Measurements from ENCODE around the gene C1orf116. TPM values are rescaled to one million over a fixed set of nuclear protein-coding genes. Genes with fewer than 3 reads are reported as not detected.

C1orf116 gene
- total RNA-seq, 1 experiment from 2014 or later: 2.4 TPM

DNA sequence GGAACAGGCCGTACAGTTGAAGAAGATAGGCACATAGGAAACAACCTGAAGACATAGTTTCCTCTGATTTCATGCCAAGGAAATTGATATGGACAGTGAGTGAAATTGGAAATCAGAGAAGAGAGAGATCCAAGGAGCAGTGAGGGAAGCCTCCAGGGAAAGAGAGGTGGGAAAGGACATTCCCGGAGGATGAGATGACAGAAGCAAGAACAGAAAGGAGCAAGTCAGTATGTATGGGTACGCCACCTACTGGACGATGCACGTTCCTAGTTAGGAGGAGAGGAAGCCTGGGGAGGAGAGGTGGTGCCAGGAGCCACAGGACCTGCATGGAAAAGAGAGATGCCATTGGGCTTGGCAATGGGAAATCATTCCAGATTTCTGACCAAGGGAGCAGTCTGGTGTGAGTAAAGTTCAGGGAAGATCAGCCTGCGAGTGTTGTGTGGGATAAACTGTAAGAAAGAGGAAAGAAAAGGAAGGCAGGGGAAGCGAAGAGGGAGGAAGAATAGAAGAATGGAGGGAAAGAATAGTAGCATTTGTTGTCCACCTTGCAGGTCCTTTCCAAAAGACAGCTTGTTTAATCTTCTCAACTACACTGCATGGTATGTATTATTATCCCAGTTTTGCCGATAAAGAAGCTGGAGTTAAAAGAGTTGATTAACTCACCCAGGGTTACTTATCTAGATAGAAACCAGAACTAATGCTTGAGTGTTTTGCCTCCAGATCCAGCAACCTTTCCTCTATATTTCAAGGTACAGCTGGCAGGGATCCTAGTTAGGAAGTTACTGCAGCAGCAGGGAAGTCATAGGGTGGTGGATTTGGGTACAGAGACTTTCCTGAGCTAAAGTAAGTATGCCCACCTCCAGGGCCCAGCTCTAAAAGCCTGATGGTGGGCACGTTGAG lies 27.4 kb downstream of the C1orf116 start:
- H3K27ac Mint-ChIP-seq: no peak overlapping the region
- H3K9me3 Mint-ChIP-seq: peaks cover 3% of the 10 kb centered on the region; the same call in 1 of the 2 replicates
- H3K27me3 Mint-ChIP-seq (ENCODE audit: low read depth): peaks cover 2% of the 10 kb centered on the region; the same call in 1 of the 2 replicates
- POLR2A ChIA-PET: no interaction called here
- ATAC-seq (peak; percentile 94), DNase-seq (ENCODE audit: low spot score) (peak; percentile 78)
- H3K4me1 Mint-ChIP-seq: peaks cover 18% of the 10 kb centered on the region
- H3K4me3 Mint-ChIP-seq: no peak overlapping the region
- TF ChIP-seq RELA (CRISPR knock-in tag; IDR thresholded peaks at IDR 0.05; ENCODE audit: borderline replicate concordance) (no peak), ZNF416 (CRISPR knock-in tag; IDR thresholded peaks at IDR 0.05) (no peak), IRF2 (CRISPR knock-in tag; IDR thresholded peaks at IDR 0.05; ENCODE audit: borderline replicate concordance, low read depth) (no peak), SMAD3 (CRISPR knock-in tag; IDR thresholded peaks at IDR 0.05; ENCODE audit: borderline replicate concordance) (no peak), SP1 (CRISPR knock-in tag; conservative IDR thresholded peaks at IDR 0.05) (0 out of 2 replicates have a peak, but pooled peaks have one; percentile 16)
- TF ChIP-seq, protein P1, sequence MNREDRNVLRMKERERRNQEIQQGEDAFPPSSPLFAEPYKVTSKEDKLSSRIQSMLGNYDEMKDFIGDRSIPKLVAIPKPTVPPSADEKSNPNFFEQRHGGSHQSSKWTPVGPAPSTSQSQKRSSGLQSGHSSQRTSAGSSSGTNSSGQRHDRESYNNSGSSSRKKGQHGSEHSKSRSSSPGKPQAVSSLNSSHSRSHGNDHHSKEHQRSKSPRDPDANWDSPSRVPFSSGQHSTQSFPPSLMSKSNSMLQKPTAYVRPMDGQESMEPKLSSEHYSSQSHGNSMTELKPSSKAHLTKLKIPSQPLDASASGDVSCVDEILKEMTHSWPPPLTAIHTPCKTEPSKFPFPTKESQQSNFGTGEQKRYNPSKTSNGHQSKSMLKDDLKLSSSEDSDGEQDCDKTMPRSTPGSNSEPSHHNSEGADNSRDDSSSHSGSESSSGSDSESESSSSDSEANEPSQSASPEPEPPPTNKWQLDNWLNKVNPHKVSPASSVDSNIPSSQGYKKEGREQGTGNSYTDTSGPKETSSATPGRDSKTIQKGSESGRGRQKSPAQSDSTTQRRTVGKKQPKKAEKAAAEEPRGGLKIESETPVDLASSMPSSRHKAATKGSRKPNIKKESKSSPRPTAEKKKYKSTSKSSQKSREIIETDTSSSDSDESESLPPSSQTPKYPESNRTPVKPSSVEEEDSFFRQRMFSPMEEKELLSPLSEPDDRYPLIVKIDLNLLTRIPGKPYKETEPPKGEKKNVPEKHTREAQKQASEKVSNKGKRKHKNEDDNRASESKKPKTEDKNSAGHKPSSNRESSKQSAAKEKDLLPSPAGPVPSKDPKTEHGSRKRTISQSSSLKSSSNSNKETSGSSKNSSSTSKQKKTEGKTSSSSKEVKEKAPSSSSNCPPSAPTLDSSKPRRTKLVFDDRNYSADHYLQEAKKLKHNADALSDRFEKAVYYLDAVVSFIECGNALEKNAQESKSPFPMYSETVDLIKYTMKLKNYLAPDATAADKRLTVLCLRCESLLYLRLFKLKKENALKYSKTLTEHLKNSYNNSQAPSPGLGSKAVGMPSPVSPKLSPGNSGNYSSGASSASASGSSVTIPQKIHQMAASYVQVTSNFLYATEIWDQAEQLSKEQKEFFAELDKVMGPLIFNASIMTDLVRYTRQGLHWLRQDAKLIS (CRISPR knock-in tag; IDR thresholded peaks at IDR 0.05; ENCODE audit: borderline replicate concordance): no peak
- TF ChIP-seq, protein P2, sequence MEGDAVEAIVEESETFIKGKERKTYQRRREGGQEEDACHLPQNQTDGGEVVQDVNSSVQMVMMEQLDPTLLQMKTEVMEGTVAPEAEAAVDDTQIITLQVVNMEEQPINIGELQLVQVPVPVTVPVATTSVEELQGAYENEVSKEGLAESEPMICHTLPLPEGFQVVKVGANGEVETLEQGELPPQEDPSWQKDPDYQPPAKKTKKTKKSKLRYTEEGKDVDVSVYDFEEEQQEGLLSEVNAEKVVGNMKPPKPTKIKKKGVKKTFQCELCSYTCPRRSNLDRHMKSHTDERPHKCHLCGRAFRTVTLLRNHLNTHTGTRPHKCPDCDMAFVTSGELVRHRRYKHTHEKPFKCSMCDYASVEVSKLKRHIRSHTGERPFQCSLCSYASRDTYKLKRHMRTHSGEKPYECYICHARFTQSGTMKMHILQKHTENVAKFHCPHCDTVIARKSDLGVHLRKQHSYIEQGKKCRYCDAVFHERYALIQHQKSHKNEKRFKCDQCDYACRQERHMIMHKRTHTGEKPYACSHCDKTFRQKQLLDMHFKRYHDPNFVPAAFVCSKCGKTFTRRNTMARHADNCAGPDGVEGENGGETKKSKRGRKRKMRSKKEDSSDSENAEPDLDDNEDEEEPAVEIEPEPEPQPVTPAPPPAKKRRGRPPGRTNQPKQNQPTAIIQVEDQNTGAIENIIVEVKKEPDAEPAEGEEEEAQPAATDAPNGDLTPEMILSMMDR (IDR thresholded peaks at IDR 0.05): peak; percentile 72
- TF ChIP-seq, protein P3, sequence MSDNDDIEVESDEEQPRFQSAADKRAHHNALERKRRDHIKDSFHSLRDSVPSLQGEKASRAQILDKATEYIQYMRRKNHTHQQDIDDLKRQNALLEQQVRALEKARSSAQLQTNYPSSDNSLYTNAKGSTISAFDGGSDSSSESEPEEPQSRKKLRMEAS (CRISPR knock-in tag; IDR thresholded peaks at IDR 0.05): no peak
- CTCF ChIA-PET: interaction anchor here (0.7 to 2.2 kb wide), 9 partner anchors 17 to 93 kb away, joined by 3 to 8 read pairs (median 4); partner anchors contain the start of gene C1orf116
- no peaks in the 10 kb centered on the region for H3K36me3 Mint-ChIP-seq

DNA sequence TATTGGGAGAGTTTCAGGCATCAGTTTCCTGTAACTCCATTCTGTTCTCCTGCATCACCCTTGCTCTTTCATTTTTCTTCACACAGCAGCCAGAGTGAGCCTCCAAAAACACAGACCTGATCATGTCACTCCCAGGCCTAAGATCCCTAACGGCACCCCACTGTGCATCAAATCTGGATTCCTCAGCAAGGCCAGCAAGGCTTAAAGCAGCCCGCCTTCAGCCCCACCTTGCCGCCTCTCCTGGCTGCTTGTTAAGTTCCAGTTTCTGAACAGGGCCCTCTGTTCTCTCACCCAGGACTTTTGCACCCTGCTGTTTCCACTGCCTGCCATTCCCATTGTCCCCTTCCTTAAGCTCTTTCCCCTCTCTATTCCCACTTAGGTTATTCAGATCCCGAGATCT lies 29.3 kb downstream of the C1orf116 start:
- CTCF ChIA-PET: interaction anchor here (1.0 to 1.9 kb wide), 4 partner anchors 11 to 71 kb away, joined by 3 to 6 read pairs (median 4); partner anchors contain the start of gene C1orf116
- Mint-ChIP-seq H3K4me3 (no peak overlapping the region), H3K27ac (no peak overlapping the region), H3K9me3 (peaks cover 3% of the 10 kb centered on the region; the same call in 1 of the 2 replicates), H3K4me1 (peaks cover 18% of the 10 kb centered on the region), H3K27me3 (ENCODE audit: low read depth) (peaks cover 2% of the 10 kb centered on the region; the same call in 1 of the 2 replicates), H3K36me3 (no peaks in the 10 kb centered on the region)
- POLR2A ChIA-PET: no interaction called here
- TF ChIP-seq KAT7 (CRISPR knock-in tag; IDR thresholded peaks at IDR 0.05; ENCODE audit: borderline replicate concordance) (no peak), CREM (CRISPR knock-in tag; IDR thresholded peaks at IDR 0.05) (no peak)
- TF ChIP-seq, protein P4, sequence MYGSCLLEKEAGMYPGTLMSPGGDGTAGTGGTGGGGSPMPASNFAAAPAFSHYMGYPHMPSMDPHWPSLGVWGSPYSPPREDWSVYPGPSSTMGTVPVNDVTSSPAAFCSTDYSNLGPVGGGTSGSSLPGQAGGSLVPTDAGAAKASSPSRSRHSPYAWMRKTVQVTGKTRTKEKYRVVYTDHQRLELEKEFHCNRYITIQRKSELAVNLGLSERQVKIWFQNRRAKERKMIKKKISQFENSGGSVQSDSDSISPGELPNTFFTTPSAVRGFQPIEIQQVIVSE (CRISPR knock-in tag; IDR thresholded peaks at IDR 0.05; ENCODE audit: borderline replicate concordance): no peak
- ATAC-seq (peak; percentile 9; the same call in 1 of the 2 replicates), DNase-seq (ENCODE audit: low spot score) (peak; percentile 32)

DNA sequence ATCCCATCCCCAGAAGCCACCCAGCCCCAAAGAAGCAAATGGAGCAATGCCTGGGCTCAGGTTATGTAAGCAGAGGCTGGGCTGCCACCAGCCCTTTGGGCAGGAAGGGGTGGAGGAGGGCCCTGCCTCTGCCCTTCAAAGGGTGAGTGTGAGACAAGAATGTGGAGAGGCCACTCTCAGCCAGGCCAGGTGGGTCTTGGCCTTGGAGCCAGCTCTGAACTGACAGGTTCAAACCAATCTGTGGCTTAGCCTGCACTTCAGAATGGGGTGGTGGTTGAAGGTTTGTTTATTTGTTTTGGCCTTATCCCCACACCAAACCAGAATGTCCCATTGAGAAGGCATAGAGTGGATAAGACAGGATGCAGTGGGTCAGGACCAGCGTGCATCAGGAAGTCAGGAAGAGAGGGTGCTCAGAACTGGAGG lies 29.8 kb downstream of the C1orf116 start:
- H3K9me3 Mint-ChIP-seq: peaks cover 3% of the 10 kb centered on the region; the same call in 1 of the 2 replicates
- TF ChIP-seq ATF1 (CRISPR knock-in tag; IDR thresholded peaks at IDR 0.05) (no peak), MYBL2 (CRISPR knock-in tag; IDR thresholded peaks at IDR 0.05) (no peak), NFE2L1 (CRISPR knock-in tag; IDR thresholded peaks at IDR 0.05) (no peak), ZNF671 (CRISPR knock-in tag; IDR thresholded peaks at IDR 0.05) (no peak), ZNF232 (CRISPR knock-in tag; IDR thresholded peaks at IDR 0.05) (no peak), HMGA2 (CRISPR knock-in tag; IDR thresholded peaks at IDR 0.05) (no peak), FOXP1 (CRISPR knock-in tag; IDR thresholded peaks at IDR 0.05; ENCODE audit: borderline replicate concordance) (no peak), GABPB1 (CRISPR knock-in tag; IDR thresholded peaks at IDR 0.05) (no peak), NR2C2 (CRISPR knock-in tag; IDR thresholded peaks at IDR 0.05) (no peak)
- TF ChIP-seq, protein P5, sequence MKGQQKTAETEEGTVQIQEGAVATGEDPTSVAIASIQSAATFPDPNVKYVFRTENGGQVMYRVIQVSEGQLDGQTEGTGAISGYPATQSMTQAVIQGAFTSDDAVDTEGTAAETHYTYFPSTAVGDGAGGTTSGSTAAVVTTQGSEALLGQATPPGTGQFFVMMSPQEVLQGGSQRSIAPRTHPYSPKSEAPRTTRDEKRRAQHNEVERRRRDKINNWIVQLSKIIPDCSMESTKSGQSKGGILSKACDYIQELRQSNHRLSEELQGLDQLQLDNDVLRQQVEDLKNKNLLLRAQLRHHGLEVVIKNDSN (CRISPR knock-in tag; IDR thresholded peaks at IDR 0.05): no peak
- TF ChIP-seq, protein P6, sequence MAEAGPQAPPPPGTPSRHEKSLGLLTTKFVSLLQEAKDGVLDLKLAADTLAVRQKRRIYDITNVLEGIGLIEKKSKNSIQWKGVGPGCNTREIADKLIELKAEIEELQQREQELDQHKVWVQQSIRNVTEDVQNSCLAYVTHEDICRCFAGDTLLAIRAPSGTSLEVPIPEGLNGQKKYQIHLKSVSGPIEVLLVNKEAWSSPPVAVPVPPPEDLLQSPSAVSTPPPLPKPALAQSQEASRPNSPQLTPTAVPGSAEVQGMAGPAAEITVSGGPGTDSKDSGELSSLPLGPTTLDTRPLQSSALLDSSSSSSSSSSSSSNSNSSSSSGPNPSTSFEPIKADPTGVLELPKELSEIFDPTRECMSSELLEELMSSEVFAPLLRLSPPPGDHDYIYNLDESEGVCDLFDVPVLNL (CRISPR knock-in tag; IDR thresholded peaks at IDR 0.05; ENCODE audit: borderline replicate concordance, low read depth): no peak
- TF ChIP-seq, protein P3 (CRISPR knock-in tag; IDR thresholded peaks at IDR 0.05): no peak
- ChIA-PET CTCF (interaction anchor here (1.0 to 1.9 kb wide), 3 partner anchors 10 to 30 kb away, joined by 3 to 6 read pairs (median 3); partner anchors contain the start of gene C1orf116), POLR2A (no interaction called here)
- no peaks in the 10 kb centered on the region for H3K36me3 Mint-ChIP-seq
- no peak overlapping the region for H3K4me3 Mint-ChIP-seq
- peaks cover 18% of the 10 kb centered on the region for H3K4me1 Mint-ChIP-seq
- peaks cover 2% of the 10 kb centered on the region; the same call in 1 of the 2 replicates for H3K27me3 Mint-ChIP-seq (ENCODE audit: low read depth)
- DNase-seq (ENCODE audit: low spot score) (no peak), ATAC-seq (0 out of 2 replicates have a peak, but pooled peaks have one; percentile 13)
- H3K27ac Mint-ChIP-seq: no peak overlapping the region
